Naive thymus-derived CD4-positive, alpha-beta T cell (primary cell): Measurements from ENCODE around the gene RPS6KL1. TPM values are rescaled to one million over a fixed set of nuclear protein-coding genes. Genes with fewer than 3 reads are reported as not detected.
"Not testable (repeated sequence)": the region's sequence is repeated elsewhere in the genome, so short reads cannot be mapped to it uniquely, and the experiment has no call there.

Experiments
- ATAC-seq: fragments of 150-1000 bp; cut with Tn5 transposase; 2 replicates; pipeline ENCODE4 v1.10.0; 2021; ENCODE audit warnings: mild to moderate bottlenecking, moderate library complexity
- CTCF ChIA-PET: fragments of 350-600 bp; sonication (Branson Sonifier 250); formaldehyde crosslinking; loops from one replicate; lab custom pipeline; 2021; ENCODE audit warnings: antibody characterized with exemption; lab: Charles Lee
- POLR2A ChIA-PET: fragments of 350-600 bp; sonication (Branson Sonifier 250); formaldehyde crosslinking; loops from one replicate; lab custom pipeline; 2021; ENCODE audit warnings: antibody characterized with exemption, inconsistent platforms; lab: Charles Lee
- DNase-seq, 9 donors: peaks; one replicate each; pipeline versions ENCODE4 v3.0.0 to v3.0.0-alpha.2; 2020 to 2022; ENCODE audit warnings: mixed read lengths in 1 of 9
- H3K27ac ChIP-seq: one replicate; pipeline ENCODE4 v1.7.0; 2013; ENCODE audit warnings: mild to moderate bottlenecking, low read depth, low read length, moderate library complexity
- H3K27me3 ChIP-seq, 2 donors: one replicate each; pipeline ENCODE4 v1.7.0; 2013; ENCODE audit warnings: low read length in 2 of 2, mild to moderate bottlenecking in 2 of 2, moderate library complexity in 2 of 2; ENCODE audit not compliant: control insufficient read depth in 2 of 2, insufficient read depth in 2 of 2
- H3K36me3 ChIP-seq, 3 experiments: 1 replicate in 2 of 3; 2 replicates in 1 of 3; pipeline ENCODE4 v1.7.0; 2013; ENCODE audit warnings: low read length in 3 of 3, mild to moderate bottlenecking in 3 of 3, moderate library complexity in 1 of 3; ENCODE audit not compliant: insufficient read depth in 3 of 3, control insufficient read depth in 2 of 3
- H3K4me1 ChIP-seq, 2 donors: one replicate each; pipeline ENCODE4 v1.7.0; 2013; ENCODE audit warnings: low read length in 2 of 2, mild to moderate bottlenecking in 2 of 2, moderate library complexity in 1 of 2; ENCODE audit not compliant: control insufficient read depth in 2 of 2, insufficient read depth in 2 of 2
- H3K4me3 ChIP-seq: 2 replicates; pipeline ENCODE4 v1.7.0; 2013; ENCODE audit warnings: mild to moderate bottlenecking, low read length
- H3K9me3 ChIP-seq, 3 experiments: 1 replicate in 2 of 3; 2 replicates in 1 of 3; pipeline ENCODE4 v1.7.0; 2013; ENCODE audit warnings: low read length in 3 of 3; ENCODE audit not compliant: control insufficient read depth in 2 of 3
- H3K27ac Mint-ChIP-seq, 9 donors: one replicate each; pipeline ENCODE4 v1.8.0; 2020 to 2022; ENCODE audit warnings: mixed read lengths in 9 of 9, mild to moderate bottlenecking in 8 of 9, moderate library complexity in 5 of 9, inconsistent platforms in 2 of 9
- H3K27me3 Mint-ChIP-seq, 5 donors: one replicate each; pipeline ENCODE4 v1.8.0; 2021 to 2022; ENCODE audit warnings: mixed read lengths in 5 of 5, mild to moderate bottlenecking in 1 of 5
- H3K36me3 Mint-ChIP-seq, 5 donors: one replicate each; pipeline ENCODE4 v1.8.0; 2020 to 2022; ENCODE audit warnings: mixed read lengths in 5 of 5, mild to moderate bottlenecking in 3 of 5, inconsistent platforms in 1 of 5
- H3K4me1 Mint-ChIP-seq, 7 donors: one replicate each; pipeline ENCODE4 v1.8.0; 2020 to 2022; ENCODE audit warnings: mixed read lengths in 7 of 7, mild to moderate bottlenecking in 3 of 7, inconsistent platforms in 1 of 7
- H3K4me3 Mint-ChIP-seq, 10 donors: one replicate each; pipeline ENCODE4 v1.8.0; 2020 to 2022; ENCODE audit warnings: mild to moderate bottlenecking in 10 of 10, mixed read lengths in 10 of 10, moderate library complexity in 6 of 10, inconsistent platforms in 2 of 10
- H3K9me3 Mint-ChIP-seq, 11 donors: one replicate each; pipeline ENCODE4 v1.8.0; 2020 to 2022; ENCODE audit warnings: mixed read lengths in 11 of 11, mild to moderate bottlenecking in 4 of 11, inconsistent platforms in 1 of 11, moderate library complexity in 1 of 11
- intact Hi-C, 2 donors: fragments of 100-400 bp; cut with micrococcal nuclease; formaldehyde crosslinking; loops; one replicate each; pipeline ENCODE4 v1.15.1; 2023
- polyA plus RNA-seq, 2 donors: library from polyadenylated mRNA; unstranded; fragments of 300-500 nt; fragmentation: Illumina TruSeq; gene quantifications; one replicate each; pipeline ENCODE4 v1.2.3, GENCODE V29; 2021
- total RNA-seq, 6 experiments: library from RNA in 5 of 6; stranded (reverse) in 5 of 6; gene quantifications; 1 replicate in 5 of 6; 2 replicates in 1 of 6; pipeline ENCODE4 v1.2.3 and lab custom pipeline; 2021 to 2026

RPS6KL1 gene
- total and polyA plus RNA-seq, 7 experiments from 2014 or later: 2.0 to 12.8 (median 5.7) TPM

GRCh38 chr14:74934041-74934440 is 11.0 kb upstream of the RPS6KL1 start:
- Mint-ChIP-seq H3K27me3 (peaks cover 0 to 16% (median 0%) of the 10 kb centered on the region in 5 donors), H3K4me3 (no peak overlapping the region), H3K27ac (no peak overlapping the region), H3K4me1 (peaks cover 16 to 36% (median 30%) of the 10 kb centered on the region in 7 donors), H3K9me3 (peaks cover 0 to 14% (median 2%) of the 10 kb centered on the region in 11 donors), H3K36me3 (peaks cover 0 to 7% (median 3%) of the 10 kb centered on the region in 5 donors)
- Histone ChIP-seq H3K27ac (no peak overlapping the region), H3K36me3 (no peaks in the 10 kb centered on the region), H3K27me3 (no peaks in the 10 kb centered on the region), H3K4me1 (peaks cover 0 to 3% of the 10 kb centered on the region in 2 donors), H3K9me3 (no peaks in the 10 kb centered on the region), H3K4me3 (no peak overlapping the region)
- CTCF ChIA-PET: no interaction called here
- POLR2A ChIA-PET: interaction anchor here (0.6 kb wide), 1 partner anchor 53 kb away, joined by 3 read pairs; no protein-coding TSS in a partner anchor
- ATAC-seq: no peak
- intact Hi-C loops: no loop called here
- no peak for DNase-seq

GRCh38 chr14:74932936-74933335 is 9.9 kb upstream of the RPS6KL1 start:
- intact Hi-C loops, H3K36me3 Mint-ChIP-seq, H3K4me1 ChIP-seq, H3K36me3 ChIP-seq, H3K27ac ChIP-seq, H3K9me3 ChIP-seq, H3K27me3 ChIP-seq, H3K4me3 ChIP-seq, ATAC-seq, H3K4me3 Mint-ChIP-seq, CTCF ChIA-PET, DNase-seq, H3K9me3 Mint-ChIP-seq: not testable (repeated sequence)
- H3K27me3 Mint-ChIP-seq: peaks cover 0 to 16% (median 0%) of the 10 kb centered on the region in 5 donors
- peaks cover 11 to 30% (median 27%) of the 10 kb centered on the region in 7 donors for H3K4me1 Mint-ChIP-seq
- POLR2A ChIA-PET: interaction anchor here (1.2 kb wide), 1 partner anchor 9 kb away, joined by 3 read pairs; the partner anchor contains the start of gene RPS6KL1
- peak overlapping the region in 1 of 9 donors; percentile 22 for H3K27ac Mint-ChIP-seq

DNA sequence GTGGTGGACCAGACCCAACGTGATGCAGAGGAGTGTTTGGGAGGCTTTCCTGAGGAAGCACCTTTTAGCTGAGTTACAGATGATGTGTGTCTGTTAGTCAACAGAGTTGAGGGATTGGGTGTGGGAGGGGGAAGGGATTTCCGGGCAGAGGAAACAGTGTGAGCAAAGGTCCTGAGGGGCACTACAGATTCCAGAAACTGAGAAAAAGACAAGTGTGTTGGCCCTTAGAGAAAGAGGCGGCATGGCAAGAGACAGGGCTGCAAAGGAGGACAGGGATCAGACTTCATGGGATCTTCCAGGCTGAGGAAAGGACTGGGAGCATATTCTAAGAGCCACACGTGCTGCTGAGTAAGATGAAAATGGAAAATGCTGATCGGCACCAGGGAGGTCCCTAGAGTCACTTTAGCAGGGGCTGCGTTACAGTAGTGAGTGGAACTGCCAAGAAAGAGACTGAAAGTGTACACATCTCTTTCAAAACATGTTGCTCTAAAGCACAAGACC is 9.4 kb upstream of the RPS6KL1 start:
- ATAC-seq (no peak), DNase-seq (no peak)
- ChIA-PET CTCF (no interaction called here), POLR2A (interaction anchor here (0.6 to 1.2 kb wide), 2 partner anchors 9 to 1986 kb away, joined by 3 read pairs; partner anchors contain the start of gene RPS6KL1)
- no peak overlapping the region for H3K4me3 Mint-ChIP-seq
- intact Hi-C loops: no loop called here
- peak overlapping the region in 3 of 9 donors; percentile 22 to 50 (median 25) for H3K27ac Mint-ChIP-seq
- H3K4me1 Mint-ChIP-seq: peaks cover 8 to 25% (median 22%) of the 10 kb centered on the region in 7 donors
- peaks cover 0 to 16% (median 3%) of the 10 kb centered on the region in 5 donors for H3K27me3 Mint-ChIP-seq
- Histone ChIP-seq H3K36me3 (no peaks in the 10 kb centered on the region), H3K4me3 (no peak overlapping the region), H3K4me1 (peaks cover 0 to 3% of the 10 kb centered on the region in 2 donors), H3K9me3 (no peaks in the 10 kb centered on the region), H3K27me3 (no peaks in the 10 kb centered on the region), H3K27ac (no peak overlapping the region)
- H3K9me3 Mint-ChIP-seq: no peaks in the 10 kb centered on the region
- no peaks in the 10 kb centered on the region for H3K36me3 Mint-ChIP-seq

GRCh38 chr14:74931744-74932143 is 8.7 kb upstream of the RPS6KL1 start:
- H3K4me3 ChIP-seq, H3K36me3 ChIP-seq, H3K9me3 Mint-ChIP-seq, DNase-seq, H3K27ac ChIP-seq, intact Hi-C loops, H3K4me3 Mint-ChIP-seq, H3K27me3 ChIP-seq, H3K27ac Mint-ChIP-seq, H3K4me1 ChIP-seq, H3K9me3 ChIP-seq, ATAC-seq, H3K36me3 Mint-ChIP-seq: not testable (repeated sequence)
- H3K27me3 Mint-ChIP-seq: peaks cover 0 to 19% (median 7%) of the 10 kb centered on the region in 5 donors
- peaks cover 2 to 18% (median 16%) of the 10 kb centered on the region in 7 donors for H3K4me1 Mint-ChIP-seq
- POLR2A ChIA-PET: interaction anchor here (0.6 to 0.7 kb wide), 2 partner anchors 329 to 1987 kb away, joined by 3 read pairs; no protein-coding TSS in a partner anchor
- CTCF ChIA-PET: interaction anchor here (0.7 to 0.9 kb wide), 2 partner anchors 14 to 16 kb away, joined by 3 read pairs; no protein-coding TSS in a partner anchor

DNA sequence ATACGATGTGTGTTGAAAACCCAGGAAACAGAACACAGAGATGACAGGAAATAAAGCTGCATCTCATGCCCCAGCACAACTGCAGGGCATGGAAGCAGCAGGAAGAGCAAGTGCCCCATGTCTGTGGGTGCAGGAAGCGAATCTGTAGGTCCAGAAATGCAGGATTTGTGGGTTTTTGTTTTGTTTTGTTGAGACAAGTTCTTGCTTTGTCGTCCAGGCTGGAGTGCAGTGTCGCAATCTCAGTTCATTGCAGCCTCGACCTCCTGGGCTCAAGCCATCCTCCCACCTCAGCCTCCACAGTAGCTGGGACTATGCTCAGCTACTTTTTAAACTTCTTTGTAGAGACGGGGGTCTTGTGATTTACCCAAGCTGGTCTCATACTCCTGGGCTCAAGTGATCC is 6.2 kb upstream of the RPS6KL1 start:
- ATAC-seq: no peak
- no peak overlapping the region for H3K27ac Mint-ChIP-seq
- H3K9me3 Mint-ChIP-seq: no peaks in the 10 kb centered on the region
- ChIA-PET CTCF (interaction anchor here (1.1 to 1.5 kb wide), 2 partner anchors 16 to 23 kb away, joined by 3 read pairs; no protein-coding TSS in a partner anchor), POLR2A (no interaction called here)
- H3K4me1 Mint-ChIP-seq: peaks cover 3 to 18% (median 16%) of the 10 kb centered on the region in 7 donors
- Histone ChIP-seq H3K9me3 (no peaks in the 10 kb centered on the region), H3K27me3 (no peaks in the 10 kb centered on the region), H3K36me3 (no peaks in the 10 kb centered on the region), H3K27ac (no peak overlapping the region), H3K4me3 (no peak overlapping the region), H3K4me1 (peaks cover 0 to 3% of the 10 kb centered on the region in 2 donors)
- peaks cover 0 to 31% (median 8%) of the 10 kb centered on the region in 5 donors for H3K27me3 Mint-ChIP-seq
- DNase-seq: no peak
- intact Hi-C loops: no loop called here
- H3K4me3 Mint-ChIP-seq: peak overlapping the region in 1 of 10 donors; percentile 2
- H3K36me3 Mint-ChIP-seq: no peaks in the 10 kb centered on the region

GRCh38 chr14:74927225-74927624 is 4.2 kb upstream of the RPS6KL1 start:
- ChIA-PET POLR2A (no interaction called here), CTCF (no interaction called here)
- DNase-seq (no peak), ATAC-seq (no peak)
- no peak overlapping the region for H3K4me3 Mint-ChIP-seq
- H3K4me1 Mint-ChIP-seq: peaks cover 6 to 23% (median 19%) of the 10 kb centered on the region in 7 donors
- H3K9me3 ChIP-seq: no peaks in the 10 kb centered on the region
- H3K36me3 Mint-ChIP-seq: no peaks in the 10 kb centered on the region
- H3K27ac Mint-ChIP-seq: peak overlapping the region in 2 of 9 donors; percentile 4 to 28
- no peak overlapping the region for H3K4me3 ChIP-seq
- no peaks in the 10 kb centered on the region for H3K27me3 ChIP-seq
- H3K27ac ChIP-seq: no peak overlapping the region
- H3K4me1 ChIP-seq: peaks cover 0 to 6% of the 10 kb centered on the region in 2 donors
- H3K27me3 Mint-ChIP-seq: peaks cover 0 to 25% (median 8%) of the 10 kb centered on the region in 5 donors
- H3K9me3 Mint-ChIP-seq: no peaks in the 10 kb centered on the region
- H3K36me3 ChIP-seq: no peaks in the 10 kb centered on the region
- intact Hi-C loops: no loop called here
